GM12875 (cell line): ENCODE measurements around the gene FAM227A.

Experiments
- H3K4me3 ChIP-seq: one replicate; pipeline ENCODE4 v1.5.1; 2011; ENCODE audit warnings: low read depth, low read length, control low read depth
- TF ChIP-seq, protein P1 (sequence below): IDR thresholded peaks from 2 replicates; pipeline ENCODE4 v1.5.1; 2011; ENCODE audit warnings: low read depth, mild to moderate bottlenecking, control low read depth, inconsistent platforms, low read length, moderate library complexity, borderline replicate concordance; ENCODE audit not compliant: insufficient read depth

The FAM227A gene

DNA sequence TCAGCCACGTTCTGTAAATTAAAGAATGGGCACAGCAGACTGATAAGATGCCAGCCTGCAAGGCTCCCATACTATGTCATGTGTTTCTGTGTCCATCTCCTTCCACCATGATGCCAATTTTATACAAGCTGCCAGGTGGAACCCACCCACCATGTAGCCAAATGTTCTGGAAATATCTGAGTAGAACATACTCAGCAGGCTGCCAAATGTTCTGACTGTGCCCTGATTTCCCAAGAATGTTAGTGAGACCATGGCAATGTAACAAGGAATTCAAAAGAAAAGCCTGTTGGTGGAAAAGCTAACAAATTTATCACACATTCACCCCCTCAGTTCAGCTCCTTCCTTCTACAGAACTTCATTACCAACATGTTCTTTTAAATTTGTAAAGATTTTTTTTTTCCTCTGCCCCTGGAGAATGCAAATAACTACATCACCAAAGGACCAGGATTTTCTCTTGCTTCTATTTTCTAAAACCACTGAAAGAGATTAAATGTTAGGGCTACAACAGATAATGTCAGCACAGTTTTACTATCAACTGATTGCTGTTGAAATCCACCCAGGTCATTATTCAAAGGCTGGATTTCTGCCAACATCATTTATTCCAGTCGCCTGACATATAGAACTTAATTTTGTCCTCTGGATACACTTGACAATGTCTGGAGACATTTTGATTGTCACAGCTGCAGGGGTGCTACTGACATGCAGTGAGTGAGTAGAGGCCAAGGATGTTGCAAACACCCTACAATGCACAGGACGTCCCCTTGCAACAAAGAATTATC lies 89.3 kb downstream of the FAM227A start:
- H3K4me3 ChIP-seq: no peak overlapping the region
- TF ChIP-seq, protein P1, sequence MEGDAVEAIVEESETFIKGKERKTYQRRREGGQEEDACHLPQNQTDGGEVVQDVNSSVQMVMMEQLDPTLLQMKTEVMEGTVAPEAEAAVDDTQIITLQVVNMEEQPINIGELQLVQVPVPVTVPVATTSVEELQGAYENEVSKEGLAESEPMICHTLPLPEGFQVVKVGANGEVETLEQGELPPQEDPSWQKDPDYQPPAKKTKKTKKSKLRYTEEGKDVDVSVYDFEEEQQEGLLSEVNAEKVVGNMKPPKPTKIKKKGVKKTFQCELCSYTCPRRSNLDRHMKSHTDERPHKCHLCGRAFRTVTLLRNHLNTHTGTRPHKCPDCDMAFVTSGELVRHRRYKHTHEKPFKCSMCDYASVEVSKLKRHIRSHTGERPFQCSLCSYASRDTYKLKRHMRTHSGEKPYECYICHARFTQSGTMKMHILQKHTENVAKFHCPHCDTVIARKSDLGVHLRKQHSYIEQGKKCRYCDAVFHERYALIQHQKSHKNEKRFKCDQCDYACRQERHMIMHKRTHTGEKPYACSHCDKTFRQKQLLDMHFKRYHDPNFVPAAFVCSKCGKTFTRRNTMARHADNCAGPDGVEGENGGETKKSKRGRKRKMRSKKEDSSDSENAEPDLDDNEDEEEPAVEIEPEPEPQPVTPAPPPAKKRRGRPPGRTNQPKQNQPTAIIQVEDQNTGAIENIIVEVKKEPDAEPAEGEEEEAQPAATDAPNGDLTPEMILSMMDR: no peak

DNA sequence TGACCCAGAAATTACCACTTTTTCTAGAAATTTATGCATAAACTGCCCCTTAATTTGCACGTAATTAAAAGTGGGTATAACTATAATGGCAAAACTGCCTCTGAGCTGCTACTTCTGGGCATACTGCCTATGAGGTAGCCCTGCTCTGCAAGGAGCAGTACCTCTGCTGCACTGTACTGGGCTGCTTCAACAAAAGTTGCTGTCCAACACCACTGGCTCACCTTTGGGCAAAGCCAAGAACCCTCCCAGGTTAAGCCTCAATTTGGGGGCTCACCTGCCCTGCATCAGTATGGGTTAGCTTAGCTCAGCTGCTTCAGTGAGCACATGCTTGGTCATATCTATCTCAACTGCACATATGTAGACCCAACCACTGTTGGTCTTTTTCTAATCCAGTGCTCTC lies 90.8 kb downstream of the FAM227A start:
- no peak overlapping the region for H3K4me3 ChIP-seq
- TF ChIP-seq, protein P1: no peak

DNA sequence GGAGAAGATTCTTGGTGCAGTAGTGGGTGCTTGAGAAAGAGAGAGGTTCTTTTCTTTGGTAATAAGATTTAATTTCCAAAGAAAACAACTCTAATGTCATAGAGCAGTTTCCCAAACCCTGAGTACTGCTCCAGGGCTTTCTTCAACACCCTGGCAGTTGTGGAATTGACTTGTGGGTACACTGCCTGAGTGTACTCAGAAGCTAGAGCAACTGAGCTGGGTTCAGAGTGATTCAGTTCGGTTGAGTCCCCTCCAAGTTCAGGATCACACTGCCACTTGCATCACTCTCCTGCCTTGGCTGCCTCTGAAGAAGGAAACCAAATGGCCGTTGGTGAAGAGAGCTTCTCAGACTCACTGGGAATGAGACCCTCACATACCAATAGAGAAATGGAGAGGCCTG lies 91.5 kb downstream of the FAM227A start:
- no peak overlapping the region for H3K4me3 ChIP-seq
- TF ChIP-seq, protein P1: no peak

DNA sequence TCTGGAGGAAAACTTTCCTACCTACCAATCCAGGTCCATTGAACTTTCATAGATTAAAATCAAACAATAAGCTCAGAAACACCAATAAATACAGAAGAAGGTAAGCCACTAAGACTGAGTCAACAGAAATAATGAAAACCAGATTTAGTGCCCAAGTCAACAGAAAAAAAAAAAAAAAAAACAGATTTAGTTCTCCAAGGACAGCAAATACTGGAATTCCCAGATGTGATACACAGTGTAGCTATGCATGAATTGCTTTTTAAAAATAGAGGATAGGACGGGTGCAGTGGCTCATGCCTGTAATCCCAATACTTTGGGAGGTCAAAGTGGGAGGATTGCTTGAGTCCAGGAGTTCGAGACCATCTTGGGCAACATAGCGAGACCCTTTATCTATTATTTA lies 101.9 kb downstream of the FAM227A start:
- H3K4me3 ChIP-seq: no peak overlapping the region
- TF ChIP-seq, protein P1: no peak

DNA sequence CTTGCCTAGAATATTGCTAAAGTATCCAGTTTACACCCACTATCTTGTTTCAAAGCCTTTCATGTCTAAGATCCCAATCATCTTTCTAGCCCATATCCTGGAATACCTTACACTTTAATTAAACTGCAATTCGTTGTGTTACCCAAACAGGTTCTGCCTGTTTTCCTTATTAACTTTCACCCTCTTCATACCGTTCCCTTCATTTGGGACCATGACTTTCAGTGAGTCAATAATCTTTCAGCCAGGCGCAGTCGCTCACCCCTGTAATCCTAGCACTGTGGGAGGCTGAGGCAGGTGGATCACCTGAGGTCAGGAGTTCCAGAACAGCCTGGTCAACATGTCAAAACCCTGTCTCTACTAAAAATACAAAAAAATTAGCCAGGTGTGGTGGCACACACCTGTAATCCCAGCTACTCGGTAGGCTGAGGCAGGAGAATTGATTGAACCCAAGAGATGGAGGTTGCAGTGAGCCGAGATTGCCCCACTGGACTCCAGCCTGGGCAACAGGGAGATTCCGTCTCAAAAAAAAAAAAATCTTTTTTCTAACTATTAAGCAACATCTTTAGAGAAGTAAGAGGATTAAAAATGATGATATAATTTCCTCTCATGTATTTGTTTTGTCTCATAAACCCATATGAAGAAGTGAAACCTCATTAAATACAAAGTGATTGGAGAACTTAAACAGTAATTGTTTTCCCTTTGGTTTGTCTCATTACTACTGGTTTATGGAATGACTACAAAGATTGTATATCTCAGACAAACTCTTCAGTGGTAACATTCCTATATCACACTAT lies 106.9 kb downstream of the FAM227A start:
- H3K4me3 ChIP-seq: no peak overlapping the region
- TF ChIP-seq, protein P1: no peak

DNA sequence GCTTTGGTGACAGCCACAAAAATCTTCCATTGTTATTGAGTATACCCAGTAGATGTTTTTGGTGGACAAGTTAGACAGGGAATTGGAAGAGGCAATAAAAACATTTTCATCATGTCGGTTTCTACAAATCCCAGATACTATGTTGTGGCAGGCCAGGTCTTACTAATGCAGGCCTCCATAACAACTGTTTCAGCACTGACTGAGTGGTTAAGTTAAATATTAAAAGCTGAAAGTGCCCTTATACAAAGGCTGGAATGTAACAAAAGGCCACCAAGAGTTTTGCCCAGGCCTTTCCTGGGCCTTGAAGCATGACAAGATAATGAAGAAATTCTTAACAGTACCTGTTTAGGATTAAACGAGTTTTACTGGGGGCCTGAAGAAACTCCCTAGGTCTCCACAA lies 115.5 kb downstream of the FAM227A start:
- H3K4me3 ChIP-seq: no peak overlapping the region
- TF ChIP-seq, protein P1: no peak
